Mammary epithelial cell (primary cell): ENCODE data around the gene ATP2B3.

Source experiments
- CTCF ChIP-seq, 2 donors: IDR thresholded peaks in 1 of 2; conservative IDR thresholded peaks in 1 of 2; 2 replicates each; pipeline ENCODE4 v1.5.1; 2011 to 2012; ENCODE audit warnings: inconsistent platforms in 2 of 2, low read length in 2 of 2, mild to moderate bottlenecking in 2 of 2, control low read depth in 1 of 2, low read depth in 1 of 2; ENCODE audit not compliant: insufficient read depth in 1 of 2; ENCODE audit errors: extremely low read depth in 1 of 2
- EZH2 ChIP-seq: IDR thresholded peaks from 2 replicates; pipeline ENCODE4 v1.6.1; 2012; ENCODE audit warnings: low read length, inconsistent platforms, borderline replicate concordance

- TF ChIP-seq CTCF (conservative IDR thresholded peaks at IDR 0.05 in 1 of 2, IDR thresholded peaks at IDR 0.05 in 1 of 2; ENCODE audit: extremely low read depth in 1 of 2, insufficient read depth in 1 of 2, low read depth in 1 of 2, low read length in 2 of 2) (no peak), EZH2 (no peak)
Measured at GRCh38 chrX:153621949-153622598, 104.6 kb downstream of the ATP2B3 start.
